Measurements from ENCODE around the gene RBM3. TPM values are rescaled to one million over a fixed set of nuclear protein-coding genes. Genes with fewer than 3 reads are reported as not detected.
A peak's percentile ranks its signal among the peaks of the same experiment; 100 is the strongest.

Gene RBM3
- total and polyA plus RNA-seq, 10 of the 15 experiments (the other 5 are each of a cell fraction or from before 2014, with no cell fraction given), result 170 to 467 (median 259) TPM

DNA sequence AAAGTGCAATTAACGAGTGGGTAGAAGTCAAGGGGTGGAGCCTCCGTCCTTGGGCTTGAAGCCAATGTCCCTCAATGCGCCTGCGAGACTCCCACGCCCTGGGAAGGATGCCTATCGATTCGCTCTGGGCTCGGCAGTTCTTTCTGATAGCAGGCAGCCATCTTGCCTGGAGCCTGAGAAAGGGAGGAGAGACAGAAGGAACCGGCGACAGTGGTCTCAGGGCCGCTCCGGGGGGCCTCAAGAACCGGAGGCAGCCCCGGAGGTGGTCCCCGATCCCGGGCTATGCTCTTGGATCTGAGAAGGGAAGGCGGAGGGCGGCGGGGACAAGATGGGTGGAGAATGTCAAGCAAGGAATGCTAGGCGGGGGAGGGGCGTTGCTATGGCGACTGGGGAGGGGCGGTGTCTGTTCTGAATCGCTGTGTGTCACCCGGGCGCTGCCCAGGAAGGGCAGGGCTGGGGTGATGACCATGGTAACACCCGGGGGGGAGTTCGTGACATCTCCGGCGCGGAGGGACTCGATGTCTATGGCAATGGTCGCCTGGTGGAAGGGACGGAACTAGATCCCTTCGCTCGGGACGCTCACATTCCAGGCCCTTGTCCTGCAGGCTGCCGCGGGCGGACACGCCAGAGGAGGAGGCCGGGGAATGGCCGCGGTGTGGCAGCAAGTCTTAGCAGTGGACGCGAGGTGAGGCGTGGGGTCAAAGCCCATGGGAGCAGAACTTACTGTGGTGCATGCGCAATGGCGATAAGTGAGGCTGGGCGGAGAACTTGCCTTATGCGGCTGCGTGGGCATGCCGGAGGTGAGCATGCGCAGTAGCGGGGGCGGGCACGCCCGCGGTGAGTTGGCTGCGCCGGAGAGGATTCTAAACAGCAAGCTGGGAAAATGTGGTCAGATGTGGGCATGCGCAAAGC lies 23.3 kb downstream of the RBM3 start, which contains the start of gene WDR13 (continued):
- TF ChIP-seq, protein P1, sequence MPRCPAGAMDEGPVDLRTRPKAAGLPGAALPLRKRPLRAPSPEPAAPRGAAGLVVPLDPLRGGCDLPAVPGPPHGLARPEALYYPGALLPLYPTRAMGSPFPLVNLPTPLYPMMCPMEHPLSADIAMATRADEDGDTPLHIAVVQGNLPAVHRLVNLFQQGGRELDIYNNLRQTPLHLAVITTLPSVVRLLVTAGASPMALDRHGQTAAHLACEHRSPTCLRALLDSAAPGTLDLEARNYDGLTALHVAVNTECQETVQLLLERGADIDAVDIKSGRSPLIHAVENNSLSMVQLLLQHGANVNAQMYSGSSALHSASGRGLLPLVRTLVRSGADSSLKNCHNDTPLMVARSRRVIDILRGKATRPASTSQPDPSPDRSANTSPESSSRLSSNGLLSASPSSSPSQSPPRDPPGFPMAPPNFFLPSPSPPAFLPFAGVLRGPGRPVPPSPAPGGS (IDR thresholded peaks at IDR 0.05; ENCODE audit: borderline replicate concordance, insufficient read depth, low read depth, low read length, poor library complexity, severe bottlenecking), result no peak
- TF ChIP-seq STAT3 (IDR thresholded peaks at IDR 0.05; ENCODE audit: low read depth, low read length) (no peak), POLR2AphosphoS5 (IDR thresholded peaks at IDR 0.05; ENCODE audit: low read length) (peak; percentile 75), FOXK2 (IDR thresholded peaks at IDR 0.05) (no peak), NFYA (IDR thresholded peaks at IDR 0.05; ENCODE audit: borderline replicate concordance, low read depth, low read length) (no peak), NKRF (conservative IDR thresholded peaks at IDR 0.05) (peak; percentile 56; the same call in 1 of the 2 replicates), RAD51 (IDR thresholded peaks at IDR 0.05) (no peak), ASH2L (IDR thresholded peaks at IDR 0.05; ENCODE audit: borderline replicate concordance, low read depth) (no peak), GATAD2B (conservative IDR thresholded peaks at IDR 0.05; ENCODE audit: low read depth) (0 out of 2 replicates have a peak, but pooled peaks have one; percentile 22), TCF12 (IDR thresholded peaks at IDR 0.05; ENCODE audit: low read depth, low read length) (no peak), CEBPZ (IDR thresholded peaks at IDR 0.05; ENCODE audit: low read depth, low read length) (no peak), YY1 (IDR thresholded peaks at IDR 0.05; ENCODE audit: low read depth, low read length) (peak; percentile 98), SIX5 (IDR thresholded peaks at IDR 0.05; ENCODE audit: low read depth, low read length, severe bottlenecking) (peak; percentile 8), STAT1 (conservative IDR thresholded peaks at IDR 0.05) (0 out of 2 replicates have a peak, but pooled peaks have one; percentile 57), SMC3 (IDR thresholded peaks at IDR 0.05; ENCODE audit: borderline replicate concordance, low read length) (no peak)
- TF ChIP-seq, protein P2, sequence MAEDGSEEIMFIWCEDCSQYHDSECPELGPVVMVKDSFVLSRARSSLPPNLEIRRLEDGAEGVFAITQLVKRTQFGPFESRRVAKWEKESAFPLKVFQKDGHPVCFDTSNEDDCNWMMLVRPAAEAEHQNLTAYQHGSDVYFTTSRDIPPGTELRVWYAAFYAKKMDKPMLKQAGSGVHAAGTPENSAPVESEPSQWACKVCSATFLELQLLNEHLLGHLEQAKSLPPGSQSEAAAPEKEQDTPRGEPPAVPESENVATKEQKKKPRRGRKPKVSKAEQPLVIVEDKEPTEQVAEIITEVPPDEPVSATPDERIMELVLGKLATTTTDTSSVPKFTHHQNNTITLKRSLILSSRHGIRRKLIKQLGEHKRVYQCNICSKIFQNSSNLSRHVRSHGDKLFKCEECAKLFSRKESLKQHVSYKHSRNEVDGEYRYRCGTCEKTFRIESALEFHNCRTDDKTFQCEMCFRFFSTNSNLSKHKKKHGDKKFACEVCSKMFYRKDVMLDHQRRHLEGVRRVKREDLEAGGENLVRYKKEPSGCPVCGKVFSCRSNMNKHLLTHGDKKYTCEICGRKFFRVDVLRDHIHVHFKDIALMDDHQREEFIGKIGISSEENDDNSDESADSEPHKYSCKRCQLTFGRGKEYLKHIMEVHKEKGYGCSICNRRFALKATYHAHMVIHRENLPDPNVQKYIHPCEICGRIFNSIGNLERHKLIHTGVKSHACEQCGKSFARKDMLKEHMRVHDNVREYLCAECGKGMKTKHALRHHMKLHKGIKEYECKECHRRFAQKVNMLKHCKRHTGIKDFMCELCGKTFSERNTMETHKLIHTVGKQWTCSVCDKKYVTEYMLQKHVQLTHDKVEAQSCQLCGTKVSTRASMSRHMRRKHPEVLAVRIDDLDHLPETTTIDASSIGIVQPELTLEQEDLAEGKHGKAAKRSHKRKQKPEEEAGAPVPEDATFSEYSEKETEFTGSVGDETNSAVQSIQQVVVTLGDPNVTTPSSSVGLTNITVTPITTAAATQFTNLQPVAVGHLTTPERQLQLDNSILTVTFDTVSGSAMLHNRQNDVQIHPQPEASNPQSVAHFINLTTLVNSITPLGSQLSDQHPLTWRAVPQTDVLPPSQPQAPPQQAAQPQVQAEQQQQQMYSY (CRISPR knock-in tag; IDR thresholded peaks at IDR 0.05), result no peak
- TF ChIP-seq, protein P3, sequence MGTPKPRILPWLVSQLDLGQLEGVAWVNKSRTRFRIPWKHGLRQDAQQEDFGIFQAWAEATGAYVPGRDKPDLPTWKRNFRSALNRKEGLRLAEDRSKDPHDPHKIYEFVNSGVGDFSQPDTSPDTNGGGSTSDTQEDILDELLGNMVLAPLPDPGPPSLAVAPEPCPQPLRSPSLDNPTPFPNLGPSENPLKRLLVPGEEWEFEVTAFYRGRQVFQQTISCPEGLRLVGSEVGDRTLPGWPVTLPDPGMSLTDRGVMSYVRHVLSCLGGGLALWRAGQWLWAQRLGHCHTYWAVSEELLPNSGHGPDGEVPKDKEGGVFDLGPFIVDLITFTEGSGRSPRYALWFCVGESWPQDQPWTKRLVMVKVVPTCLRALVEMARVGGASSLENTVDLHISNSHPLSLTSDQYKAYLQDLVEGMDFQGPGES (IDR thresholded peaks at IDR 0.05), result no peak
